Ectodermal cell (in vitro differentiated cells): Measurements from ENCODE around the gene METTL21A. TPM values are rescaled to one million over a fixed set of nuclear protein-coding genes. Genes with fewer than 3 reads are reported as not detected.

ENCODE experiments used
- H3K27ac ChIP-seq: 2 replicates; pipeline ENCODE4 v1.7.0; 2013; ENCODE audit warnings: mild to moderate bottlenecking, low read depth, low read length; ENCODE audit not compliant: insufficient read depth, poor library complexity, severe bottlenecking
- H3K27me3 ChIP-seq: 2 replicates; pipeline ENCODE4 v1.7.0; 2013; ENCODE audit warnings: mild to moderate bottlenecking, low read length; ENCODE audit not compliant: insufficient read depth, control insufficient read depth, poor library complexity, severe bottlenecking
- H3K36me3 ChIP-seq: one replicate; pipeline ENCODE4 v1.7.0; 2013; ENCODE audit warnings: low read length; ENCODE audit not compliant: control insufficient read depth, insufficient read depth
- H3K4me1 ChIP-seq: one replicate; pipeline ENCODE4 v1.7.0; 2013; ENCODE audit warnings: low read length; ENCODE audit not compliant: control insufficient read depth, insufficient read depth
- H3K4me3 ChIP-seq: 2 replicates; pipeline ENCODE4 v1.7.0; 2013; ENCODE audit warnings: low read depth, low read length, control low read depth; ENCODE audit not compliant: insufficient read depth
- H3K9me3 ChIP-seq: 2 replicates; pipeline ENCODE4 v1.7.0; 2013; ENCODE audit warnings: mild to moderate bottlenecking, low read length, moderate library complexity; ENCODE audit not compliant: control insufficient read depth
- WGBS, 2 experiments: methylation state at CpG; one replicate each; pipeline ENCODE4 v1.1.7; 2013; ENCODE audit warnings: missing lambda C conversion rate in 2 of 2; 5-methylcytosine and 5-hydroxymethylcytosine counted together
- polyA plus RNA-seq, 4 experiments: library from polyadenylated mRNA; stranded (reverse); fragments of 50-300 nt; gene quantifications; one replicate each; pipeline ENCODE4 v1.2.3, GENCODE V29; 2013

The METTL21A gene
- polyA plus RNA-seq (2013, experiment 1 of 4), result 45.4 TPM
- polyA plus RNA-seq (2013, experiment 2 of 4), result 45.5 TPM
- polyA plus RNA-seq (2013, experiment 3 of 4), result 41.3 TPM
- polyA plus RNA-seq (2013, experiment 4 of 4), result 46.5 TPM

DNA sequence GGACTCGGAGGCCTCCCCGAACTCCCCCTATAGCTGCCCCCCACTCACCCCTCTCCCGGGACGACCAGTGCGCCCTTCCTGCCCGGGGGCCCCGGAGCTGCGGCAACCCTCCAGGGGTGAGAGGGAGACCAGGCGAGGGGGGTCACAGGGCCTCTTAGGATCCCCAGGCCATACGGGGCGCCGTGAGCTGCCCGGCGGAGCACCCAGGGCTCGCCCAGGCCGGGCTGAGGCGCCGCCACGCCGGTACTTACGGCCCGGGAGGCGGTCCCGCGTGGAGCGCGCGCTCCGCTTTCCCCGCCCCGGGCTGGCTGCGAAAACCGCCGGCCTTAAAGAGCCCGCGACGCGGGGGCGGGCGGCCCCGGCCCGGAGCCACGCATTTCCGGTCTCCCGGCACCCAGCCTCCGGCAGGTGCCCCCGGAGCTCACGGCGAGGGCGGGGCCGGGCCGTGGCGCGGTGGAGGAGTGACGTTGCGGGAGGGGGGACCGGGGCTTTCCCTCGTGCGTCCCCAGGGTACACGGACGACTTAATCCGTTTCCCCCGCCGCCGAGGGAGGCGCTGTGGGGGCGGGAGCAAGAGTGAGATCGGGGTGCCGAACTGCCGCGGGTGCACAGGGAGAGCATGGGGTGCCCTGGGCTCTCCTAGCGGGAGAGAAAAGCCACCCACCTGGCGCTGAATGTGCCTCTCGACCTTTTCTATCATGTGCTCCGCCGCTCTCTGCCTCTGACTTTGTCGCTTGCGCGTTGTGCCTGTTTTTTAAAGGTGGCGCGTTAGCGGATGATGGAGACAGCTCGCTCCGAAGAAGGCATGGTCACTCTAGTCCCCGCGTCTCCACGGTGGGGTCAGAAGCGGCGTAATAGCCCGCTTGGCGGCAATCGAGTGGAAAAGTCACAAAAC lies at the start of gene METTL21A:
METTL21A (minus strand) TSS at position 381 of the 894 bp plus-strand sequence. CDS start 1,019 bp downstream, outside the sequence.
- WGBS, 2 experiments, result 0% methylated on average over 92 of the region's 92 CpGs
- no peaks in the 10 kb centered on the region for H3K4me1 ChIP-seq
- peak within 1 kb of the TSS; percentile 86 for H3K4me3 ChIP-seq
- peaks cover 21% of the 10 kb centered on the region for H3K36me3 ChIP-seq
- H3K9me3 ChIP-seq, result no peaks in the 10 kb centered on the region
- peak within 1 kb of the TSS; percentile 67 for H3K27ac ChIP-seq
- H3K27me3 ChIP-seq, result peaks cover 14% of the 10 kb centered on the region

DNA sequence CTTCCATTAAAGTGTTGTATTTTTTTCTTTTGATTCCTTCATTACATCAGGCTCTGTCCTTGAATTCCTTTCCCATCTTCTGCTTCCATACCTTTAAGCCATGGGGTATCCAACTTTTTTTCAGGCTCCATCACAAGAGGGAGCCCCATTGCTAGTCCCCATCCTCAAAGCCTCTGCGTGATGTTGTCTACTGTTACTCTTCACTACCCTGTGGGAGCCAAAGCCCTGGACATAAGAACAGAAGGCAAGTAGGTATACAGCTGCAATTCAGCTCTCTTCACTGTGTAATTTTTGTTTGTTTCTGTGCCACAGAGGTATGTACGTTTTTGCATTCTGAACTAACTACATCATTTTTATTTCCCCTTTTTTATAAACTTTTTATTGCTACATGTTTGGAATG lies 49.6 kb upstream of the METTL21A start:
- 40 to 56% methylated on average over 1 to 2 of the region's 2 CpGs for WGBS, 2 experiments
- no peaks in the 10 kb centered on the region for H3K4me1 ChIP-seq
- no peak overlapping the region for H3K27ac ChIP-seq

DNA sequence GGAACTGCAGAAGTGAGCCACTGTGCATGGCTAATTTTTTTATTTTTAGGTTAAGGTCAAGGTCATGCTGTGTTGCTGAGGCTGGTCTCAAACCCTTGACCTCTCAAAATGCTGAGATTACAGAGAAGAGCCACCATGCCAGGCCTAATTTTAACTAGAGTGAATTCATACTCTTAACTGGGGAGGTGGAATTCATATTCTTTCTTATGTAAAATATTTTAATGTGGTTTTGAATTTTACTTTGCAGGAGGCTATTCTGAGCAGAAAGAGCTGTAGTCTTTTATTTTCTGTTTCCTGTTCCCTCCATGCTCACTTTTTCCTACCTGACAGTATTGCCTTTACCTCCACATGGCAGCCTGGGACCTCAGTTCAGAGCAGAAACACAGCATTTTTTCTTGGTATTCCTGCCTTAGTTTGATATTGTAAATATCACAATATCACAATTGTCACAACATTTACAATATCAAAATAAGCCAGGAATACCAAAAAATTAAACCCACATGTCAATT lies 49.1 kb upstream of the METTL21A start:
- Histone ChIP-seq H3K27me3 (no peaks in the 10 kb centered on the region), H3K9me3 (no peaks in the 10 kb centered on the region), H3K36me3 (no peaks in the 10 kb centered on the region), H3K27ac (no peak overlapping the region), H3K4me3 (no peak overlapping the region), H3K4me1 (no peaks in the 10 kb centered on the region)

More for the DNA sequence above, 49.6 kb upstream of the METTL21A start:
- no peaks in the 10 kb centered on the region for H3K9me3 ChIP-seq
- H3K36me3 ChIP-seq, result no peaks in the 10 kb centered on the region
- H3K27me3 ChIP-seq, result no peaks in the 10 kb centered on the region
- H3K4me3 ChIP-seq, result no peak overlapping the region

DNA sequence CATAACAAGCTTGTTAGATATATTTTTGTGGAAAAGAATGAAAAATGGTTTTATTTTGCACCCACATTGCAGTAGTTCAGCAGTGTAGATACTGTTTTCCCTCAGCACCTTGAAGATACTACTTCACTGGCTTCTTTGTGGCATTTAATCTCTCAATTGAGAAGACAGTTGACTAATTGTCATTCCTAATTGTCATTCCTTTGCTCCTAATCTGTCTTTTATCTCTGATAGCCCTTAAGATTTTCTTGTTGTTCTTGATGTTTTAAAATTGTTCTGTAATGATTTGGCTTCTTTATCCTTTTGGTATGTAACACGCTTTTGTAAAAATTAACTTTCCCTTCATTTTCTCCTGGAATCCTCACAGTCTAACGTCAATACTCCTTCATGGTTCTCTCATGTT lies 48.2 kb upstream of the METTL21A start:
- Histone ChIP-seq H3K4me3 (no peak overlapping the region), H3K4me1 (no peaks in the 10 kb centered on the region), H3K27me3 (no peaks in the 10 kb centered on the region), H3K27ac (no peak overlapping the region), H3K9me3 (no peaks in the 10 kb centered on the region), H3K36me3 (no peaks in the 10 kb centered on the region)
- 77 to 85% methylated on average over 2 of the region's 2 CpGs for WGBS, 2 experiments

DNA sequence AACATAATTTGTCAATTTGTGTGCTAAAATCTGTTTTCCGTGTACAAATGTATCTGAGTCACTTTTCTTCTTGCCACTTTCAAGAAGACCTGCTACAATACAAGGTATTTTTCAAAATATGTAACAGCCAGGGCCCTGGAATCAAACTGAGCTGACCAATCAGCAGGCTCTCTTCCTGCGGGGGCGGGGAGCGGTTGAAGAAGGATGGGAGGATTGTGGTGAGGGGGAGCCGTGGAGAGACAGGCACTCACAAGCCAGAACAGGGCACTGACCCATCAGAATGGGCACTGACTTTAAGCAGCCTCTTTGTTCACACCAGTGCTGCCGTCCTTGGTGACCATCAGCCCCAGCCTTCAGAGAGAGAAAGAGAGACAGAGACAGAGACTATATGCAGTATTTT lies 45.7 kb upstream of the METTL21A start:
- WGBS, 2 experiments, result 56 to 60% methylated on average over 6 of the region's 6 CpGs
- H3K4me1 ChIP-seq, result no peaks in the 10 kb centered on the region
- H3K27me3 ChIP-seq, result no peaks in the 10 kb centered on the region
- H3K4me3 ChIP-seq, result no peak overlapping the region
- H3K27ac ChIP-seq, result no peak overlapping the region
- no peaks in the 10 kb centered on the region for H3K36me3 ChIP-seq
- no peaks in the 10 kb centered on the region for H3K9me3 ChIP-seq

DNA sequence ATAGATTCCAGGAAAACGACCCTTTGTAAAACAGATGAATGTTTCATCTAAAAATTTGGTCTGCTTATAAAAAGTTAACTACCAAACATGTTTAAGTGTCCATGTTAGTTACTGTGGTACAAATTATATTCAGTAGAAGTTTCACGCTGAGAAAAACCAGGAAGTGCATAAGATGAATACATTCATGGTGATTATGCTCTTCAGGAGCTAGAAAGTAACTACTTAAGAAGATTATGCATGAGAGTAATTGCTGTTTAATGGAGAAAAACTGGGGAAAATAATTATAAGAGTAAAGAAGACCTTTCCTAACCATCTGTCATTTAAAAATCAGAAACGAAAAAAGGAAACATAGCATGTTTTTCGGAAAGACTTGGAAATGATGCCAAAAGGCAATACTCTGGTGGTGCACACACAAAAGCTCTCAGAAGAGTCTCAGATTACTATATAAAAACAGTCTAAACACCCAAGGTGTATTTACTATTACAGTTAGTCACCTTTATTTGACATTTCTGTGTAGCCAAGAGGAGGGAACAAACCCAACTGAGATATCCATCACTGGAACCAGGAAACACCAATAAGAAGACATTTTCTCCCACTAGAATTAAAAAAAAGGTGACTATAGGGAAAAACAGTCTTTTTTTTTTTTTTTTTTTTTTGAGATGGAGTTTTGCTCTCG lies 38.8 kb upstream of the METTL21A start:
- Histone ChIP-seq H3K4me3 (no peak overlapping the region), H3K36me3 (no peaks in the 10 kb centered on the region), H3K9me3 (no peaks in the 10 kb centered on the region), H3K27ac (no peak overlapping the region), H3K4me1 (no peaks in the 10 kb centered on the region), H3K27me3 (no peaks in the 10 kb centered on the region)
- WGBS, 2 experiments, result 91 to 94% methylated on average over 5 of the region's 5 CpGs

DNA sequence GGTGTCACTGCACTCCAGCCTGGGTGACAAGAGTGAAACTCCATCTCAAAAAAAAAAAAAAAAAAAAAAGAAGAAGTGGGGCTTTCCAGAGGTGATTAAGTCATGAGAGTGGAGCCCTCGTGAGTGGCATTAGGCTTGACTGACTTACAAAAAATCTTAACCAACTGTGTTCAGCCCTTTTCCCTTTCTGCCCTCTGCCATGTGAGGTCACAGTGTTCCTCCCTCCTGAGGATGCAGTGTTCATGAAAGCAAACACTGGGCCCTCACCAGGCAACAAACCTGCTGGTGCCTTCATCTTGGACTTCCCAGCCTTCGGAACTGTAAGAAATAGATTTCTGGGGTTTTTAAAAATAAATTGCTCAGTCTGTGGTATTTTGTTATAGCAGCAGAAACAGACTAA lies 37.0 kb upstream of the METTL21A start:
- H3K27ac ChIP-seq, result no peak overlapping the region
- H3K4me3 ChIP-seq, result no peak overlapping the region
- 91 to 98% methylated on average over 2 of the region's 2 CpGs for WGBS, 2 experiments
- H3K9me3 ChIP-seq, result no peaks in the 10 kb centered on the region
- no peaks in the 10 kb centered on the region for H3K27me3 ChIP-seq
- no peaks in the 10 kb centered on the region for H3K36me3 ChIP-seq
- H3K4me1 ChIP-seq, result no peaks in the 10 kb centered on the region

DNA sequence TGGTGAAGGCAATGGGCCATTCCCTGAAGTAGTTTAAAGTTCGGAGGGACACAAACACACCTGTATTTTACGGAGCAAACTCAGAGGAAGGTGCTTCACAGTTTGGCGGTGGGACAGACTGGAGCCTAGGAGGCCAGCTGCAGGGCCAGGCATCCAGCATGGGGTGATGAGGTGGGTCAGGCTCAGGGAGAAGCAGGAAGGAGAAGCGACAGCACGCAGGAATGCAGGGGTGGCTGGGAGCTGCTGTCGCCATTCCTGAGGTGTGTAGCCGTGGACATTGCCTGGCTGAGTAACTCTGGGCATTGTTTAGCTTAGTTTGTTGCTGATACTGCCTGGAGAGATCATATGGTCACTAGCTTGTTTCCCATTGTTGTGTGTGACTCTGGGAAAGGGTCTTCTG lies 35.8 kb upstream of the METTL21A start:
- no peaks in the 10 kb centered on the region for H3K36me3 ChIP-seq
- no peaks in the 10 kb centered on the region for H3K4me1 ChIP-seq
- WGBS, 2 experiments, result 75 to 78% methylated on average over 7 of the region's 7 CpGs

DNA sequence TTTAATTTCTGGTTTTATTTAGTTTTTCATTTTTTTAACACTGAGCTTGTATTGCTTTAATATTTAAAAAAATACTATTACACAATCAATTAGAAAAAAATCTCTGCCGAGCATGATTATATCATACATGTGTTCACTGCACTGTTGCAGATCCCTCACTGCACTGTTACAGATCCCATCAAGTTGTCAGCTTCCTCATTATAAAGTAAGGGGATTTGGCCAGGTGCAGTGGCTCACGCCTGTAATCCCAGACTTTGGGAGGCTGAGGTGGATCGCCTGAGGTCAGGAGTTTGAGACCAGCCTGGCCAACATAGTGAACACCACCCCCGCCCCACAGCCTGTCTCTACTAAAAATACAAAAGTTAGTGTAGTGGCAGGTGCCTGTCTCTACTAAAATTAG lies 33.0 kb upstream of the METTL21A start:
- Histone ChIP-seq H3K36me3 (no peaks in the 10 kb centered on the region), H3K27ac (no peak overlapping the region), H3K4me3 (no peak overlapping the region), H3K9me3 (no peaks in the 10 kb centered on the region), H3K4me1 (no peaks in the 10 kb centered on the region), H3K27me3 (no peaks in the 10 kb centered on the region)
- WGBS, 2 experiments, result 94 to 95% methylated on average over 3 to 4 of the region's 4 CpGs

More for the DNA sequence above, 35.8 kb upstream of the METTL21A start:
- H3K27me3 ChIP-seq, result no peaks in the 10 kb centered on the region
- H3K9me3 ChIP-seq, result no peaks in the 10 kb centered on the region
- H3K27ac ChIP-seq, result no peak overlapping the region
- H3K4me3 ChIP-seq, result no peak overlapping the region

DNA sequence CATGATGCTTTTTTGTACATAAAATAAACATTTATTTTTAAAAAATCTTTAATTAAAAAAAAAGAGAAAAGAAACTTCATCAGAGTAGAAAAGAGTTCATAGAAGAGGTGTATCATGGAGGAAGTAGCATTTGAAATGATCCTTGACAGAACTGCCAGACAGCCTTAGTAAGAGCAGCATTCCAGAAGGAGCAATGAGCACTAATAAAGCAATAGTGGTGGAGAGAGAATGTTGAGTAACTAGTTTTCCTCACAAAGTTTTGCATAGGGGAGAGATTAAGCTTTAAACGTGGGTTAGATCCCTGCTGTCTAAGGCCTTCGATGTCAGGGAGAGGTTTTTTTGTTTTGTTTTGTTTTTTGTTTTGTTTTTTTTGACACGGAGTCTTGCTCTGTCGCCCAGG lies 29.8 kb upstream of the METTL21A start:
- Histone ChIP-seq H3K36me3 (no peaks in the 10 kb centered on the region), H3K27ac (no peak overlapping the region), H3K4me3 (no peak overlapping the region), H3K27me3 (no peaks in the 10 kb centered on the region), H3K9me3 (no peaks in the 10 kb centered on the region), H3K4me1 (no peaks in the 10 kb centered on the region)
- 59 to 69% methylated on average over 4 of the region's 4 CpGs for WGBS, 2 experiments
